Putamen (tissue), 1 donor: Measurements from ENCODE around the gene GPR32.
A peak's percentile ranks its signal among the peaks of the same experiment; 100 is the strongest.
"Not testable (repeated sequence)": the region's sequence is repeated elsewhere in the genome, so short reads cannot be mapped to it uniquely, and the experiment has no call there.

Experiments used
- DNase-seq: peaks from one replicate; pipeline ENCODE4 v3.0.0-alpha.2; 2016; ENCODE audit warnings: low spot score

GPR32 gene

DNA sequence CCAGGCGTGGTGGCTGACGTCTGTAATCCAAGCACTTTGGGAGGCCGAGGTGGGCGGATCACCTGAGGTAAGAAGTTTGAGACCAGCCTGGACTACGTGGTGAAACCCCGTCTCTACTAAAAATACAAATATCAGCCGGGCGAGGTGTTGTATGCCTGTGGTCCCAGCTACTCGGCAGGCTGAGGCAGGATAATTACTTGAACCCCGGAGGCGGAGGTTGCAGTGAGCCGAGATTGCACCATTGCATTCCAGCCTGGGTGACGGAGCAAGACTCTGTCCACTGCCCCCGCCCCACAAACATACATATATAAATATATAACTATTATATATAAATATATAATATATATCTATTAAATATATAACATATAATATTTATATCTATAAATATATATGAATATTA, 23.1 kb upstream of the GPR32 start:
- DNase-seq, result not testable (repeated sequence)

DNA sequence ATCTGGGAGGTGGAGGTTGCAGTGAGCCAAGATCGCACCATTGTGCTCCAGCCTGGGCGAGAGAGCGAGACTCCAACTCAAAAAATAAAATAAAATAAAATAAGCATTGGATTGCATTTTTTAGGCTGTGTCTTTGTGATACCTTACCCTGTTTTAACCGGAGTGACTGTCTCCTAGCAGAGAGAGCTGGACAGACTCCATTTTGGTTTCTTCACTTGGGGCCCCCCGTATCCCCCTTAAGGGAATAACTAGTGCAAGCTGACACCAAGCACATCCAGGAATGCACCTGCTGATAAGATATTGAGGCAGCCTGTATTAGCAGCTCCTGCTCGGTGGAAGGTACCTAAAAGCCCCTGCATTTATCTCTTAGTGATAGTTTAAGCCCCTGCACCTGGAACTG, 20.8 kb upstream of the GPR32 start:
- no peak for DNase-seq

DNA sequence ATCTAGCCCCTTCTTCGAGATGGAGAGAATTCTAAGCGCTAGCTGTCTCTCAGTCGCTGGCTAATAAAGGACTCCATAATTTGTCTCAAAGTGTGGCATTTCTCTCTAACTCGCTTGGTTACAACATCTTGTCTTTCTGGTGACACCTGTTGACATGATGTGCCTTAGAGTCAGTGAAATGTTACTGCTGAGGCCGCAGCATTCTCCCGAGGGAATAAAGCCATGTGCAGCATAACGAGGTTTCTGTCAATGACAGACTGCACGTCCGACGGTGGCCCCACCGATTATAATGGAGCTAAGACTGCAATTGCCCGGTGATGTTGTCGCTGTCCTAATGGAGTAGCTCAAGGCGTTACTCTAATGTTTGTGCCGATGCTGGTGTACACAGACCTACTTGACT, 20.3 kb upstream of the GPR32 start:
- no peak for DNase-seq

DNA sequence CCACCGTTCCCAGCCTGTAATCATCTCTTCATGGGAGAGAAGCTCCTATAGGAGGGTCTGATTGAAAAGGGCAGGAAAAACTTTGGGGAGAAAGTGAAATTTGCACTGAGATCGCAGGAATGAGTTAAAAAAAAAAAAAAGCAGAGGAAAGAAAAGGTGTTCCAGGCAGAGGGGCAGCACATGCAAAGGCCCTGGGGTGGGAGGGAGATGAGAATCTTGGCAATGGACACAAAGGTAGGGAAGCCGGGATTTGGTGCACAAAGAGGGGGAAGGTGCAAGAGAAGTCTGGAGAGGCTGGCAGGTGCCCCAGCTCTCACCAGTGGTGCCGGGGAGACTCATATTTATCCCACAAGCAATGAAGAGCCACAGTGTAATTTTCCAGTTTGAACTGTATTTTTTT, 16.4 kb upstream of the GPR32 start:
- no peak for DNase-seq

DNA sequence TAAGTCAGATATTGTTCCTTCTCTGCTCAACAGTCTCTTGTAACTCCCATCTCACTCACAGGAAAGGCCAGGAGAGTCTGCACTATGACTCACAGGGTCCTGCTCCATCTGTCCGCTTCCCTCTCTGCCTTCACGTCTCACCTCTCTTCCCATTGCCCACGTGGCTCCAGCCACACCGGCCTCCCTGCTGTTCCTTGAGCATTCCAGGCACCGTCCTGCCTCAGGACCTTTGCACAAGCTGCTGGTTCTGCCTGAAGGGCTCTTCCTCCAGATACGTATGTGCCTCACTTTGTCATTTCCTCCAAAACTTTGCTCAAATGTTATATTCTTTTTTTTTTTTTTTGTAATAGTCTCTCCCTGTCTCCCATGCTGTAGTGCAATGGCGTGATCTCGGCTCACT, 14.0 kb upstream of the GPR32 start:
- not testable (repeated sequence) for DNase-seq

DNA sequence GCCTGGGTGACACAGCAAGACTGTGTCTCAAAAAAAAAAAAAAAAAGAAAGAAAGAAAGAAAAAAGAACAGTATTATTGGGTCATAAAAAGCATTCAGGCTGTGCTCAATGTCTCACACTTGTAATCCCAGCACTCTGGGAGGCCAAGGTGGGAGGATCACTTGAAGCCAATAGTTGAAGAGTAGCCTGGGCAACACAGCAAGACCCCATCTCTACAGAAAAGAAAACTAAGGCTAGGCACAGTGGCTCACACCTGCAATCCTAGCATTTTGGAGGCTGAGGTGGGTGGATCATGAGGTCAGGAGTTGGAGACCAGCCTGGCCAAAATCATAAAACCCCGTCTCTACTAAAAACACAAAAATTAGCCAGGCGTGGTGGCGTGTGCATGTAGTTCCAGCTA, 12.6 kb upstream of the GPR32 start:
- not testable (repeated sequence) for DNase-seq

DNA sequence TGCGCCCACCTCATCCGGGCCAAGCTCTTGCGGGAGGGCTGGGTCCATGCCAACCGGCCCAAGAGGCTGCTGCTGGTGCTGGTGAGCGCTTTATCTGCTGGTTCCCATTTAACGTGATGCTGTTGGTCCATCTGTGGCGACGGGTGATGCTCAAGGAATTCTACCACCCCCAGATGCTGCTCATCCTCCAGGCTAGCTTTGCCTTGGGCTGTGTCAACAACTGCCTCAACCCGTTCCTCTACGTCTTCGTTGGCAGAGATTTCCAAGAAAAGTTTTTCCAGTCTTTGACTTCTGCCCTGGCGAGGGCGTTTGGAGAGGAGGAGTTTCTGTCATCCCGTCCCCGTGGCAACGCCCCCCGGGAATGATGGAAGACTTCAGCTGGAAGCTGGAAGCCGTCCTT, 11.2 kb upstream of the GPR32 start:
- not testable (repeated sequence) for DNase-seq

DNA sequence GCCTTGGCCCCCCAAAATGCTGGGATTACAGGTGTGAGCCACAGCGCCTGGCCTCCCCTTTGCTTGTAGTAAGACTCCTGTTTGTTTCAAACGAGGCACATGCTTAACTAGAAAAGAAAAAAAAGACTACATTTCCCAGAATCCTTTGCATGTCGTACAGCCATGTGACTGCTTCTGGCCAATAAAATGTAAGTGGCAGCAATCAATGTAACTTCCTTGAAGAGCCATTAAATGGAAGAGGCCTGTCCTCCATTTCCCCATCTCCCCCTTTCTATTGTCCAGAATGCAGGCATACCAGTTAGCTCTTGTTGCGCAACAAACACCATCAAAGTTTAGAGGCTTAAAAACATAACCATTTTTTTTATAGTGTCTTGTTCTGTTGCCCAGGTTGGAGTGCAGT, 10.4 kb upstream of the GPR32 start:
- no peak for DNase-seq

DNA sequence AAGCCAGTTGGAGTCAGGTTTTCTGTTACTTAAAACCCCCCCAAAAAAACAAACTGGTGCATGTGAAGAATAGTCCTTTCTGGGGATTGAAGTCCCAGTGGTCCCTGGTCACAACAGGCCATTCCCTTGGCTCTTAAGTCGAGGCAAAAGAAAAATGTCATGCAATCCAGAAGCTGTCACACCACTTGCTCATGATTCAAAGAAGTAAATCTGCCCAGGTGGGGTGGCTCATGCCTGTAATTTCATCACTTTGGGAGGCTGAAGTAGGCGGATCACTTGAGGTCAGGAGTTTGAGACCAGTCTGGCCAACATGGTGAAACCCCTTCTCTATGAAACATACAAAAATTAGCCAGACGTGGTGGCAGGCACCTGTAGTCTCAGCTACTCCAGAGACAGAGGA, 8.8 kb upstream of the GPR32 start:
- not testable (repeated sequence) for DNase-seq

DNA sequence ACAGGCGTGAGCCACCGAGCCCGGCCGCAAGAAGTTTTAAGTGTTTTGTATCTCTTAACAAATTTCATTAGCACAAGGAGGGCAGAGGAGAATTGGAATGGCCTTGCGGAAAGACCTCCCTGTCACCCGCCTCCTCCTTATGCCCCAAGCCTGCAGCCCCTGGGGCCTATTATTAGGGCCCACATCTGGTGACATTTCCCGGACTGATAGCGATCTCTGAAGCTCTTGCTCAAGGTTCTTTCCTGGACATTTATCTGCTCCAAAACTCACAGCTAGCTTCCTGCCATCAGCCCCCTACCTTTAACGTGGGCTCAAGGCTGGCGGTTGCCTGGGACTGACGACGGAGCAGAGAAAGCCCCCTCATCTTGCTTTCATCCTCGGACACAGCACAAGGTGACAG, 6.7 kb upstream of the GPR32 start:
- DNase-seq, result not testable (repeated sequence)

DNA sequence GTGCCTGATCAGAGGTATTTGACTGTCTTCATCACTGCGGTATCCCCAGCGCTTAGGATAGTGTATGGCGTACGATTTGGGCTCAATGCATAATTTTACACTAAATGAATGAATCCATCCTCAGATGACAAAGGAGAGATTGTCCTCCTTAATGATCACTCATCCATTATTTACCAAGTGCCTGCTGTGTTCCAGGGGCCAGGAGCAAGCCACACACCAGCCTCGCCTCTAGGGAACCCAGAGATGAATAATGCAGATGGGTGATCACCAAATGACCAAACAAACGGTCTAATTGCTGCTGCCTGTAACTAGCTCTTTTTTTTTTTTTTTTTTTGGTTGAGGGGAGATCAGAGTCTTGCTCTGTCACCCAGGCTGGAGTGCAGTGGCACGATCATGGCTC, 5.9 kb upstream of the GPR32 start:
- no peak for DNase-seq

DNA sequence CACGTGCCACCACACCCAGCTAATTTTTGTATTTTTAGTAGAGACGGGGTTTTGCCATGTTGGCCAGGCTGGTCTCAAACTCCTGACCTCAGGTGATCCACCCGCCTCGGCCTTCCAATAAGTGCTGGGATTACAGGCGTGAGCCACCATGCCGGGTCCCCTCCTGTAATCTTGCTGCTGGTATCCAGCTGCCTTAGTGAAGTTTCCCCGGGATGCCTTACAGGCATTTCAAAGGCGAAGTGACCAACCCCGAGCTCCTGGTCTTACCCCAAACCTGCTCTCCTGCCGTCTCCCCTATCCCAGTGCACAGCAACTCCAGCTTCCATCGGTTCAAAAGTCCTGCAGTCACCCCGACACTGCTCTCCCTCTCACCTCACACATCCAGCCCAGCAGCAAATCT, 3.5 kb upstream of the GPR32 start:
- not testable (repeated sequence) for DNase-seq

DNA sequence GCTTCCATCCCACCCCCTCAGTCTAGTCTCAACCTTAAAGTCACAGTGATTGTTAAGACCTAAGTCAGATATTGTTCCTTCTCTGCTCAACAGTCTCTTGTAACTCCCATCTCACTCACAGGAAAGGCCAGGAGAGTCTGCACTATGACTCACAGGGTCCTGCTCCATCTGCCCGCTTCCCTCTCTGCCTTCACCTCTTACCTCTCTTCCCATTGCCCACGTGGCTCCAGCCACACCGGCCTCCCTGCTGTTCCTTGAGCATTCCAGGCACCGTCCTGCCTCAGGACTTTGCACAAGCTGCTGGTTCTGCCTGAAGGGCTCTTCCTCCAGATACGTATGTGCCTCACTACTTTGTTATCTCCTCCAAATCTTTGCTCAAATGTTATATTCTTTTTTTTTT, 3.0 kb upstream of the GPR32 start:
- DNase-seq, result not testable (repeated sequence)

DNA sequence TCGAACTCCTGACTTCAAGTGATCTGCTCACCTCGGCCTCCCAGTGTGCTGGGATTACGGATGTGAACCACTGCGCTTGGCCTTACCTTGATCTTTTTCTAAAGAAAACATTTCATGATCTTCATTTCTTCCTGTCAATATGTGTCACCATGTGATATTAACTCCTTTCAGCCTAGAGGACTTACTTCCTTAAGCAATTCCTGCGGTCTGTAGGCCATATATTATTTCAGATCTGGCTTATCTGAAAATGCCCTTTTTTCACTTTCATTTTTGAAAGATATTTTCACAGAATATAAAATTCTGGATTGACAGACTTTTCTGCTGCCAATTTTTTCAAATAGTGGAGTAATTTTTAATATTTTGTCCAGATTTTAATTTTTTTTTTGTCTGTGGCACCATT, 2.0 kb upstream of the GPR32 start:
- no peak for DNase-seq

DNA sequence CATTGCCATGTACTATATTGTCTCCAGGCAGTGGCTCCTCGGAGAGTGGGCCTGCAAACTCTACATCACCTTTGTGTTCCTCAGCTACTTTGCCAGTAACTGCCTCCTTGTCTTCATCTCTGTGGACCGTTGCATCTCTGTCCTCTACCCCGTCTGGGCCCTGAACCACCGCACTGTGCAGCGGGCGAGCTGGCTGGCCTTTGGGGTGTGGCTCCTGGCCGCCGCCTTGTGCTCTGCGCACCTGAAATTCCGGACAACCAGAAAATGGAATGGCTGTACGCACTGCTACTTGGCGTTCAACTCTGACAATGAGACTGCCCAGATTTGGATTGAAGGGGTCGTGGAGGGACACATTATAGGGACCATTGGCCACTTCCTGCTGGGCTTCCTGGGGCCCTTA, 624 bp downstream of the GPR32 start:
- no peak for DNase-seq

DNA sequence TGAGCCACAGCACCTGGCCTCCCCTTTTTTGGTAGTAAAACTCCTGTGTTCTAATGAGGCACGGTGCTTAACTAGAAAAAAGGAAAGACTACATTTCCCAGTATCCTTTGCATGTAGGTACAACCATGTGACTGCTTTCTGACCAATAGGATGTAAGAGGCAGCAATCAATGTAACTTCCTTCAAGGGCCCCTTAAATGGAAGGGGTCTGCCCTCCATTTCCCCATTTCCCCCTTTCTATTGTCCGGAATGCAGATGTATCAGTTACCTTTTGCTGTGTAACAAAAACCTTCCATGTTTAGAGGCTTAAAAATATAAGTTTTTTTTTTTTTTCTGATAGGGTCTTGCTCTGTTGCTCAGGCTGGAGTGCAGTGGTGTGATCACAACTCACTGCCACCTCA, 2.2 kb downstream of the GPR32 start:
- DNase-seq, result no peak

DNA sequence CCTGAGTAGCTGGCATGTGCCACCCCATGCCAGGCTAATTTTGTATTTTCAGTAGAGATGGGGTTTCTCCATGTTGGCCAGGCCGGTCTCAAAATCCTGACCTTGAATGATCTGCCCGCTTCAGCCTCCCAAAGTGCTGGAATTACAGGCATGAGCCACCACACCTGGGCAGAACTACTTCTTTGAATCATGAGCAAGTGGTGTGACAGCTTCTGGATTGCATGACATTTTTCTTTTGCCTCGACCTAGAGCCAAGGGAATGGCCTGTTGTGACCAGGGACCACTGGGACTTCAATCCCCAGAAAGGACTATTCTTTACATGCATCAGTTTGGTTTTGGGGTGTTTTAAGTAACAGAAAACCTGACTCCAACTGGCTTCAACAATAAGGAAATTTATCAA, 2.6 kb downstream of the GPR32 start:
- DNase-seq, result not testable (repeated sequence)

DNA sequence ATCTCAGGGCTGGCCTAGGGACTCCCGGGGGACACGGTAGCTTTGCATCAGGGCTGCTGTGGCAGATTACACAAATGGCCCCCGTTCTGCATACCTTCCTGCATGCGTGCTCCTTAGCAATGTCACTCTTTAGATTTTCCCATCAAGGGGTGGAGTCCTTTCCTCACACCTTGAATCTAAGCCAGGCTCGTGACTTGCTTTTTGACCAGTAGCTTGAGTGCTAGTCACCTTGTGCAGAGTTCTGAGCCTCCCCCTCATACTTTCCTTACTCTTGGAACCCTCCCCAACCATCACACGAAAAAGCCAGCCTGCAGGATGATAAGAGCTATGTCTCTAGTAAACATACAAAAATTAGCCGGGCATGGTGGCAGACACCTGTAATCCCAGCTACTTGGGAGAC, 3.2 kb downstream of the GPR32 start:
- not testable (repeated sequence) for DNase-seq

DNA sequence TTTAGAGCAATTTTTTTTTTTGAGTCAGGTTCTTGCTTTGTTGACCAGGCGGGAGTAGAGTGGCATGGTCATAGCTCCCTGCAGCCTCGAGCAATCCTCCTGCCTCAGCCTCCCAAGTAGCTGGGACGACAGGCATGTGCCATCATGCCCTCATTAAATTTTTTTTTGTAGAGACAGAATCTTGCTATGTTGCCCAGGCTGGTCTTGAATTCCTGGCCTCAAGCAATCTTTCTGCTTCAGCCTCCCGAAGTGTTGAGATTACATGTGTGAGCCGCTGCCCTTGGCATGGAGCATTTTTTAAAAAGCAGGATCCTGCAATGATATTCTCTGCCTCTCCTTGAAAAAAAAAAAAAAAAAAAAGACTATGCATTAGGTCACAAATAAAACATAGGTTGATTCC, 5.9 kb downstream of the GPR32 start:
- no peak for DNase-seq

DNA sequence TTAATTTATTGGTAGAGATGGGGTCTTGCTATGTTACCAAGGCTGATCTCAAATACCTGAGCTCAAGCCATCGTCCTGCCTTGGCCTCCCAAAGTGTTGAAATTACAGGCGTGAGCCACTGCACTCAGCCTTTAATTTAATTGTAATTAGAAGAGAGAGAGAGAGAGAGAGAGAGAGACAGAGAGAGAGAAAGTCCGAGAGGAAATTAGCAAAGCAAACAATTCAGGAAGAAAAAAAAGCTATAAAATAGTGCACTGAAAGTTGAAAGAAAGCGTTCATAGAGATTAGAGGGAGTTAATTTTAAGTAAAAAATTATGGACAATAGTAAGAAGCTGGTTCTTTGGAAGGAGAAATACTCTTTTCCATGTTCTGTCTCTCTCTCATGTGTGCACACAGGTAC, 7.0 kb downstream of the GPR32 start:
- DNase-seq, result no peak

DNA sequence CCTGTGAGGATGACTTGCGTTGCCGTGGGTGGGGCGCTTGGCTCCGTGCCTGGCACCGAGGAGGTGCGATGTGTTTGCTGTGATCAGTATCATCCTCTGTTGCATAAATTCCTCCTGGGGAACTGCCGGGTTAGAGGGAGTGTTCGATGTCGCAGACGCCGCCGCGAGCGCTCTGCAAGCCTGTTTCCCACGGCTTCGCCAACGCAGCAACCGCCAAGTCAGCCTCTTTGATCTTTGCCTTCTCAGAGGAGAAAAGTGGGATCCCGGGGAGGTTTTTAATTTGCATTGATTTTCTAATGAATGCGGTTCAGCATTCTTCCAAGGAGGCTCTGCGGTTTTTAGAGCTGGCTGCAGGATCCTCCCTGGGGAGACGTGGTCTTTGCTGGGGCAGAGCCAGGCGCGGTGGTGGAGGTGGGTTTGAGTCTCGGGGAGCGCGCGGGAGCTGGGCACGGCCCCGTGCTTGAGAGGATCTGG, 7.6 kb downstream of the GPR32 start:
- peak; percentile 82 for DNase-seq

DNA sequence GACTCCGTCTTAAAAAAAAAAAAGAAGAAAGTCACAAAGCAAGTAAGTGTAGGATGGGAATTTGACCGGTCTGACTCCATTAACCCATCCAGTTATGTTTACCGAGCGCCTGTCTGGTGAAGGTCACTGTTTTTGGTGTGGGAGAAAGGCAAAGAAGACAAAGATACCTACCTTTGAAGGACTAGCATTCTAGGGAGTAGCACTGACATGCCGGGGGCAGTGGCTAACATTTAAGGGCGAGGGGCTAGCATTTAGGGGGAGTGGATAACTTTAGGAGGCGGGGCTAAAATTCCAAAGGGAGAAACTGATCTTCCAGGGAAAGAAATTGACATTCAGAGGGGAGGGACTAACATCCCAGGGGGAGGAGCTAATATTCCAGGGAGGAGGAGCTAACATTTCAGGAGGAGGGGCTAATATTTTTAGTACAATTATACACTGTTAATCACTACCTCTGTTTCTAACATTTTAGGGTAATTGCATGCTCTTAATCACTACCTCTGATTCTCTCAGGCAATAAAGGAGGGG, 8.7 kb downstream of the GPR32 start:
- DNase-seq, result no peak

DNA sequence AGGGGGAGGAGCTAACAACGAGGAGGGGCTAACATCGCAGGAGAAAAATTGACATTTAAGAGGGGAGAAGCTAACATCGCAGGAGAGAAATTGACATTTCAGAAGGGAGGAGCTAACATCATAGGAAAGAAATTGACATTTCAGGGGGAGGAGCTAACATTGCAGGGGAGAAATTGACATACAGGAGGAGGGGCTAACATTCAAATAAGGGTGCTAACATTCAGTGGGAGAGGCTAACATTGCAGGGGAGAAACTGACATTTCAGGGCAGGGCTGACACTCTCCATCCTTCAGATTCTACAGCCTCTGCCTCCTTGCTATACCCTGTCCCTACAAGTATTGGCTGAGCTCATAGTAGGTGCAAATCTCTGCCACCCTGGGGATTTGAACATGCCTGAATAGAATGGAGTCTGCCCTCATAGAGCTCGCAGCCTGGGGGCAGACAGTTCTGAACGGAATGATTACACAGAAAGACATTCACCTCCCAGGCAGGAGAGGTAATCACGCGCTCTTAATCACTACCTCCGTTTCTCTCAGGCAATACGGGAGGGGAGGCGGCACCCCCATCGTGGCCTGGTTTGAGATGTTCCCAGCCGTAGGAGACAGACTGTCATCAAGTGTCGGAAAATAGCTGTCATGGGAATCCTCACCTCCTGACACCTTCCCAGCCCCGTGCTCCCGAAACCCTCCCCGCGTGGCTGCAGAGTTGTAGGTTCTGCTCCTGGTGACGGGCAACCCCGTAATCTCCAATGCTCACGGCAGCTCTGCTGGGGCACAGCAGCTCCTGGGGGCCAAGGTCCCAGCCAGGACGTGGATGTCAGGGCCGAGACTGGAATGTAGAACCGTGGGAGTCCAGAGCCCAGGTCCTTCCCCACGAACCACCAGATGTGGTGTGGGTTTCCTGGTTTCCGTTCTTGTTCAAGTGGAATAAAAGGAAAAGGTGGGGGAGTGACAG, 9.5 kb downstream of the GPR32 start:
- DNase-seq, result peak; percentile 78
